Panc1 (cell line): ENCODE results near the gene GBP6.

Experiments used
- POLR2AphosphoS5 ChIP-seq: IDR thresholded peaks from 2 replicates; pipeline ENCODE4 v1.6.1; 2012; ENCODE audit warnings: mild to moderate bottlenecking, low read depth, low read length, moderate library complexity
- TCF7L2 ChIP-seq: IDR thresholded peaks from 2 replicates; pipeline ENCODE4 v1.6.1; 2011; ENCODE audit warnings: mild to moderate bottlenecking, low read depth, low read length, inconsistent platforms
- TF ChIP-seq, protein P1 (sequence below): fragments of 450-650 bp; IDR thresholded peaks from 2 replicates; pipeline ENCODE4 v1.5.1; 2017; ENCODE audit warnings: mild to moderate bottlenecking
- TF ChIP-seq, protein P2 (sequence below), 2 experiments: IDR thresholded peaks; 2 replicates each; pipeline ENCODE4 v1.6.1; 2011 to 2012; ENCODE audit warnings: low read depth in 2 of 2, control low read depth in 1 of 2, low read length in 1 of 2, mild to moderate bottlenecking in 1 of 2, moderate library complexity in 1 of 2; ENCODE audit not compliant: insufficient read depth in 1 of 2

DNA sequence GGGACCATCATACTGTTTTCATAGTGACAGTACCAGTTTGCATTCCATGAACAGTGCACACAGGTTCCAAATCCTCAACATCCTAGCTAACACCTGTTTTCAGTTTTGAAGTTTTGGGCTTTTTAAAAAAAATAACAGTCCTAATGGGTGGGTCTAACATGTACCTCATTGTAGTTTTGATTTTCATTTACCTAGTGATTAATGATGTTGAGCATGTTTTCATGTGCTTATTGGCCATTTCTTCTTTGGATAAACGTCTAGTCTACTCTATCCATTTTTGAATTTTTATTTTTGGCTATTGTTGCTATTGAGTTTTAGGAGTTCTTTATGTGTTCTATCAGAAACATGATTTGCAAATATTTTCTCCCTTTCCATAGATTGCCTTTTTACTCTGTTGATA is 3.4 kb downstream of the GBP6 start:
- TF ChIP-seq, protein P1, sequence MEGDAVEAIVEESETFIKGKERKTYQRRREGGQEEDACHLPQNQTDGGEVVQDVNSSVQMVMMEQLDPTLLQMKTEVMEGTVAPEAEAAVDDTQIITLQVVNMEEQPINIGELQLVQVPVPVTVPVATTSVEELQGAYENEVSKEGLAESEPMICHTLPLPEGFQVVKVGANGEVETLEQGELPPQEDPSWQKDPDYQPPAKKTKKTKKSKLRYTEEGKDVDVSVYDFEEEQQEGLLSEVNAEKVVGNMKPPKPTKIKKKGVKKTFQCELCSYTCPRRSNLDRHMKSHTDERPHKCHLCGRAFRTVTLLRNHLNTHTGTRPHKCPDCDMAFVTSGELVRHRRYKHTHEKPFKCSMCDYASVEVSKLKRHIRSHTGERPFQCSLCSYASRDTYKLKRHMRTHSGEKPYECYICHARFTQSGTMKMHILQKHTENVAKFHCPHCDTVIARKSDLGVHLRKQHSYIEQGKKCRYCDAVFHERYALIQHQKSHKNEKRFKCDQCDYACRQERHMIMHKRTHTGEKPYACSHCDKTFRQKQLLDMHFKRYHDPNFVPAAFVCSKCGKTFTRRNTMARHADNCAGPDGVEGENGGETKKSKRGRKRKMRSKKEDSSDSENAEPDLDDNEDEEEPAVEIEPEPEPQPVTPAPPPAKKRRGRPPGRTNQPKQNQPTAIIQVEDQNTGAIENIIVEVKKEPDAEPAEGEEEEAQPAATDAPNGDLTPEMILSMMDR = no peak
- TF ChIP-seq POLR2AphosphoS5 = no peak
- TF ChIP-seq TCF7L2 = no peak
- TF ChIP-seq, protein P2, sequence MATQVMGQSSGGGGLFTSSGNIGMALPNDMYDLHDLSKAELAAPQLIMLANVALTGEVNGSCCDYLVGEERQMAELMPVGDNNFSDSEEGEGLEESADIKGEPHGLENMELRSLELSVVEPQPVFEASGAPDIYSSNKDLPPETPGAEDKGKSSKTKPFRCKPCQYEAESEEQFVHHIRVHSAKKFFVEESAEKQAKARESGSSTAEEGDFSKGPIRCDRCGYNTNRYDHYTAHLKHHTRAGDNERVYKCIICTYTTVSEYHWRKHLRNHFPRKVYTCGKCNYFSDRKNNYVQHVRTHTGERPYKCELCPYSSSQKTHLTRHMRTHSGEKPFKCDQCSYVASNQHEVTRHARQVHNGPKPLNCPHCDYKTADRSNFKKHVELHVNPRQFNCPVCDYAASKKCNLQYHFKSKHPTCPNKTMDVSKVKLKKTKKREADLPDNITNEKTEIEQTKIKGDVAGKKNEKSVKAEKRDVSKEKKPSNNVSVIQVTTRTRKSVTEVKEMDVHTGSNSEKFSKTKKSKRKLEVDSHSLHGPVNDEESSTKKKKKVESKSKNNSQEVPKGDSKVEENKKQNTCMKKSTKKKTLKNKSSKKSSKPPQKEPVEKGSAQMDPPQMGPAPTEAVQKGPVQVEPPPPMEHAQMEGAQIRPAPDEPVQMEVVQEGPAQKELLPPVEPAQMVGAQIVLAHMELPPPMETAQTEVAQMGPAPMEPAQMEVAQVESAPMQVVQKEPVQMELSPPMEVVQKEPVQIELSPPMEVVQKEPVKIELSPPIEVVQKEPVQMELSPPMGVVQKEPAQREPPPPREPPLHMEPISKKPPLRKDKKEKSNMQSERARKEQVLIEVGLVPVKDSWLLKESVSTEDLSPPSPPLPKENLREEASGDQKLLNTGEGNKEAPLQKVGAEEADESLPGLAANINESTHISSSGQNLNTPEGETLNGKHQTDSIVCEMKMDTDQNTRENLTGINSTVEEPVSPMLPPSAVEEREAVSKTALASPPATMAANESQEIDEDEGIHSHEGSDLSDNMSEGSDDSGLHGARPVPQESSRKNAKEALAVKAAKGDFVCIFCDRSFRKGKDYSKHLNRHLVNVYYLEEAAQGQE (IDR thresholded peaks at IDR 0.05; ENCODE audit: insufficient read depth in 1 of 2, low read depth in 2 of 2, low read length in 1 of 2) = no peak
